ENCODE data around the gene CCDC85A.

CCDC85A gene

GRCh38 chr2:56376699-56377665 is 193.2 kb downstream of the CCDC85A start:
- DNase-seq = no peak

- no peak for DNase-seq
Observed at GRCh38 chr2:56379066-56379465, 195.3 kb downstream of the CCDC85A start.

- DNase-seq = no peak
Observed at GRCh38 chr2:56380861-56381260, 197.1 kb downstream of the CCDC85A start.

GRCh38 chr2:56382466-56382865 is 198.7 kb downstream of the CCDC85A start:
- no peak for DNase-seq

GRCh38 chr2:56386657-56387056 is 202.9 kb downstream of the CCDC85A start:
- no peak for DNase-seq

GRCh38 chr2:56390644-56391043 is 206.9 kb downstream of the CCDC85A start:
- DNase-seq = no peak

GRCh38 chr2:56410140-56410539 is 226.3 kb downstream of the CCDC85A start:
- DNase-seq = no peak

- no peak for DNase-seq
Observed at GRCh38 chr2:56416500-56417176, 232.8 kb downstream of the CCDC85A start.

Measured in kidney glomerular epithelial cell (primary cell).